SK-N-SH treated with all-trans-retinoic acid at 6 μM for 48 hours (cell line): ENCODE data around the gene TTYH3.
"Not testable (repeated sequence)": the region's sequence is repeated elsewhere in the genome, so short reads cannot be mapped to it uniquely, and the experiment has no call there.

Source experiments
- ATAC-seq: fragments of 200-7000 bp; cut with Tn5 transposase; 3 replicates; pipeline ENCODE4 v1.9.1; 2020; ENCODE audit warnings: mild to moderate bottlenecking, moderate library complexity
- ARNTL ChIP-seq: fragments of 450-650 bp; formaldehyde crosslinking; IDR thresholded peaks from 2 replicates; pipeline ENCODE4 v1.5.0; 2020; ENCODE audit warnings: low read depth, mild to moderate bottlenecking, moderate library complexity, borderline replicate concordance
- BACH2 ChIP-seq: fragments of 250-450 bp; sonication (Bioruptor Pico); IDR thresholded peaks from 2 replicates; pipeline ENCODE4 v1.9.0; 2021; ENCODE audit warnings: mild to moderate bottlenecking, borderline replicate concordance
- CSDC2 ChIP-seq: fragments of 250-450 bp; sonication (Bioruptor Pico); IDR thresholded peaks from 2 replicates; pipeline ENCODE4 v1.5.0; 2020; ENCODE audit warnings: mild to moderate bottlenecking, moderate library complexity
- ESRRG ChIP-seq: fragments of 250-450 bp; sonication (Bioruptor Pico); IDR thresholded peaks from 2 replicates; pipeline ENCODE4 v1.6.1; 2021; ENCODE audit warnings: mild to moderate bottlenecking
- GLIS3 ChIP-seq: fragments of 250-450 bp; sonication (Bioruptor Pico); IDR thresholded peaks from 2 replicates; pipeline ENCODE4 v1.5.0; 2020; ENCODE audit warnings: mild to moderate bottlenecking, moderate library complexity
- PPARA ChIP-seq: fragments of 250-450 bp; sonication (Bioruptor Pico); IDR thresholded peaks from 2 replicates; pipeline ENCODE4 v1.5.0; 2020; ENCODE audit warnings: mild to moderate bottlenecking, borderline replicate concordance
- RARB ChIP-seq: fragments of 250-450 bp; sonication (Bioruptor Pico); IDR thresholded peaks from 2 replicates; pipeline ENCODE4 v1.8.0; 2021; ENCODE audit warnings: mild to moderate bottlenecking, moderate library complexity
- SNAI2 ChIP-seq: fragments of 250-450 bp; sonication (Bioruptor Pico); IDR thresholded peaks from 2 replicates; pipeline ENCODE4 v1.5.0; 2020; ENCODE audit warnings: mild to moderate bottlenecking, moderate library complexity
- TCF4 ChIP-seq: fragments of 250-450 bp; sonication (Bioruptor Pico); IDR thresholded peaks from 2 replicates; pipeline ENCODE4 v1.8.0; 2021; ENCODE audit warnings: mild to moderate bottlenecking, moderate library complexity, borderline replicate concordance
- TOX ChIP-seq: fragments of 250-450 bp; sonication (Bioruptor Pico); IDR thresholded peaks from 2 replicates; pipeline ENCODE4 v1.8.0; 2021; ENCODE audit warnings: mild to moderate bottlenecking, moderate library complexity, borderline replicate concordance
- ZC3H10 ChIP-seq: fragments of 250-450 bp; sonication (Bioruptor Pico); IDR thresholded peaks from 2 replicates; pipeline ENCODE4 v1.5.1; 2021; ENCODE audit warnings: mild to moderate bottlenecking, moderate library complexity
- ZFP30 ChIP-seq: fragments of 450-650 bp; formaldehyde crosslinking; IDR thresholded peaks from 2 replicates; pipeline ENCODE4 v1.5.0; 2022; ENCODE audit warnings: mild to moderate bottlenecking, moderate library complexity
- ZNF8 ChIP-seq: fragments of 450-650 bp; formaldehyde crosslinking; IDR thresholded peaks from 2 replicates; pipeline ENCODE4 v1.5.0; 2020; ENCODE audit warnings: mild to moderate bottlenecking, moderate library complexity
- TF ChIP-seq, protein P1 (sequence below): fragments of 250-450 bp; sonication (Bioruptor Pico); IDR thresholded peaks from 2 replicates; pipeline ENCODE4 v1.5.1; 2020; ENCODE audit warnings: low read depth, mild to moderate bottlenecking, moderate library complexity
- TF ChIP-seq, protein P2 (sequence below): fragments of 250-450 bp; sonication (Bioruptor Pico); IDR thresholded peaks from 2 replicates; pipeline ENCODE4 v1.8.0; 2020; ENCODE audit warnings: mild to moderate bottlenecking, moderate library complexity, borderline replicate concordance
- TF ChIP-seq, protein P3 (sequence below): fragments of 250-450 bp; sonication (Bioruptor Pico); IDR thresholded peaks from 2 replicates; pipeline ENCODE4 v1.5.0; 2020; ENCODE audit warnings: mild to moderate bottlenecking, moderate library complexity
- TF ChIP-seq, protein P4 (sequence below): fragments of 250-450 bp; sonication (Bioruptor Pico); IDR thresholded peaks from 2 replicates; pipeline ENCODE4 v1.5.1; 2021; ENCODE audit warnings: mild to moderate bottlenecking, moderate library complexity

The TTYH3 gene

DNA sequence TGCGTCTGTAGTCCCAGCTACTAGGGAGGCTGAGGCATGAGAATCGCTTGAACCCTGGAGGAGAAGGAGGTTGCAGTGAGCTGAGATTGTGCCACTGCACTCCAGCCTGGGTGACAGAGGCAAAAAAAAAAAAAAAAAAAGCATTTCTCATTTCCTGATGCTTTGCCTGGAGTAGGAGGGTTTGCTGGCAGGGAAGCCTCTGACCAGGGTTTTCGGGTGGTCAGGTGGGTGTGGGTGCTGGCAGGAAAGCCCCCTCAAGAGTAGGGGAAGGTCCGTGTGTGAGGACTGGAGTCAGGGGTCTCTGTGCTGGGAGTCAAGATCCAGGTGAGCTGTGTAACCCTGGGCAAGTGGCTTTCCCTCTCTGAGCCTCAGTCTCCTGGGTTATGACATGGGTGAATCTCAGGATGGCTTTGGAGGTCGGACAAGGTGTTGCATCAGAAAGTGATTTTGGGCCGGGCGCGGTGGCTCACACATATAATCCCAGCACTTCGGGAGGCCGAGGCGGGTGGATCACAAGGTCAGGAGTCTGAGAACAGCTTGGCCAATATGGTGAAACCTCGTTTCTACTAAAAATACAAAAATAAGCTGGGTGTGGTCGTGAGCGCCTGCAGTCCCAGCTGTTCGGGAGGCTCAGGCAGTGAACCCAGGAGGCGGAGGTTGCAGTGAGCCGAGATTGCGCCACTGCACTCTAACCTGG, 59.4 kb downstream of the TTYH3 start:
- no peak for TF ChIP-seq GLIS3 (CRISPR knock-in tag)
- TF ChIP-seq ARNTL, result no peak
- TF ChIP-seq, protein P1, sequence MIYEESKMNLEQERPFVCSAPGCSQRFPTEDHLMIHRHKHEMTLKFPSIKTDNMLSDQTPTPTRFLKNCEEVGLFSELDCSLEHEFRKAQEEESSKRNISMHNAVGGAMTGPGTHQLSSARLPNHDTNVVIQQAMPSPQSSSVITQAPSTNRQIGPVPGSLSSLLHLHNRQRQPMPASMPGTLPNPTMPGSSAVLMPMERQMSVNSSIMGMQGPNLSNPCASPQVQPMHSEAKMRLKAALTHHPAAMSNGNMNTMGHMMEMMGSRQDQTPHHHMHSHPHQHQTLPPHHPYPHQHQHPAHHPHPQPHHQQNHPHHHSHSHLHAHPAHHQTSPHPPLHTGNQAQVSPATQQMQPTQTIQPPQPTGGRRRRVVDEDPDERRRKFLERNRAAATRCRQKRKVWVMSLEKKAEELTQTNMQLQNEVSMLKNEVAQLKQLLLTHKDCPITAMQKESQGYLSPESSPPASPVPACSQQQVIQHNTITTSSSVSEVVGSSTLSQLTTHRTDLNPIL (CRISPR knock-in tag), result no peak
- TF ChIP-seq, protein P2, sequence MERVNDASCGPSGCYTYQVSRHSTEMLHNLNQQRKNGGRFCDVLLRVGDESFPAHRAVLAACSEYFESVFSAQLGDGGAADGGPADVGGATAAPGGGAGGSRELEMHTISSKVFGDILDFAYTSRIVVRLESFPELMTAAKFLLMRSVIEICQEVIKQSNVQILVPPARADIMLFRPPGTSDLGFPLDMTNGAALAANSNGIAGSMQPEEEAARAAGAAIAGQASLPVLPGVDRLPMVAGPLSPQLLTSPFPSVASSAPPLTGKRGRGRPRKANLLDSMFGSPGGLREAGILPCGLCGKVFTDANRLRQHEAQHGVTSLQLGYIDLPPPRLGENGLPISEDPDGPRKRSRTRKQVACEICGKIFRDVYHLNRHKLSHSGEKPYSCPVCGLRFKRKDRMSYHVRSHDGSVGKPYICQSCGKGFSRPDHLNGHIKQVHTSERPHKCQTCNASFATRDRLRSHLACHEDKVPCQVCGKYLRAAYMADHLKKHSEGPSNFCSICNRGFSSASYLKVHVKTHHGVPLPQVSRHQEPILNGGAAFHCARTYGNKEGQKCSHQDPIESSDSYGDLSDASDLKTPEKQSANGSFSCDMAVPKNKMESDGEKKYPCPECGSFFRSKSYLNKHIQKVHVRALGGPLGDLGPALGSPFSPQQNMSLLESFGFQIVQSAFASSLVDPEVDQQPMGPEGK (CRISPR knock-in tag), result no peak
- no peak for TF ChIP-seq TCF4
- no peak for TF ChIP-seq ESRRG (CRISPR knock-in tag)
- no peak for TF ChIP-seq BACH2 (CRISPR knock-in tag)
- TF ChIP-seq ZFP30, result no peak
- TF ChIP-seq, protein P3, sequence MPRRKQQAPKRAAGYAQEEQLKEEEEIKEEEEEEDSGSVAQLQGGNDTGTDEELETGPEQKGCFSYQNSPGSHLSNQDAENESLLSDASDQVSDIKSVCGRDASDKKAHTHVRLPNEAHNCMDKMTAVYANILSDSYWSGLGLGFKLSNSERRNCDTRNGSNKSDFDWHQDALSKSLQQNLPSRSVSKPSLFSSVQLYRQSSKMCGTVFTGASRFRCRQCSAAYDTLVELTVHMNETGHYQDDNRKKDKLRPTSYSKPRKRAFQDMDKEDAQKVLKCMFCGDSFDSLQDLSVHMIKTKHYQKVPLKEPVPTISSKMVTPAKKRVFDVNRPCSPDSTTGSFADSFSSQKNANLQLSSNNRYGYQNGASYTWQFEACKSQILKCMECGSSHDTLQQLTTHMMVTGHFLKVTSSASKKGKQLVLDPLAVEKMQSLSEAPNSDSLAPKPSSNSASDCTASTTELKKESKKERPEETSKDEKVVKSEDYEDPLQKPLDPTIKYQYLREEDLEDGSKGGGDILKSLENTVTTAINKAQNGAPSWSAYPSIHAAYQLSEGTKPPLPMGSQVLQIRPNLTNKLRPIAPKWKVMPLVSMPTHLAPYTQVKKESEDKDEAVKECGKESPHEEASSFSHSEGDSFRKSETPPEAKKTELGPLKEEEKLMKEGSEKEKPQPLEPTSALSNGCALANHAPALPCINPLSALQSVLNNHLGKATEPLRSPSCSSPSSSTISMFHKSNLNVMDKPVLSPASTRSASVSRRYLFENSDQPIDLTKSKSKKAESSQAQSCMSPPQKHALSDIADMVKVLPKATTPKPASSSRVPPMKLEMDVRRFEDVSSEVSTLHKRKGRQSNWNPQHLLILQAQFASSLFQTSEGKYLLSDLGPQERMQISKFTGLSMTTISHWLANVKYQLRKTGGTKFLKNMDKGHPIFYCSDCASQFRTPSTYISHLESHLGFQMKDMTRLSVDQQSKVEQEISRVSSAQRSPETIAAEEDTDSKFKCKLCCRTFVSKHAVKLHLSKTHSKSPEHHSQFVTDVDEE (CRISPR knock-in tag), result no peak
- no peak for ATAC-seq

DNA sequence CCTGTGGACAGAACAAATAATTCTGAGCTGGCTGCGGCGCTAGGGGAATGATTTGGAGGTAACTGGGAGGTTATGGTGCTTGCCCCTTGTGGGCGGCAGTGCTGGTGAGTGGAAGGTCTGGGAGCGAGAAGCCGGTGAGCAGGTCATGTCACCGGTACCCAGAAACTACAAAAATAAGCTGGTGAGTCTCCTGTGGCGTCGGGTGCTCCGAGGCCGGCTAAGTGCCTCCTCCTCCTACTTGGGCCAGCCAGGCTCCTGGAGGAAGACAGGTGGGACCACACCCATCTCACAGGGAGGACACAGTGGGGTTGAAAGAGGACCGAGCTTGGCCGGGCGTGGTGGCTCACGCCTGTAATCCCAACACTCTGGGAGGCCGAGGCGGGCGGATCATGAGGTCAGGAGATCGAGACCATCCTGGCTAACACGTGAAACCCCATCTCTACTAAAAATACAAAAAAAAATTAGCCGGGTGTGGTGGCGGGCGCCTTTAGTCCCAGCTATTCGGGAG, 60.2 kb downstream of the TTYH3 start:
- not testable (repeated sequence) for ATAC-seq

DNA sequence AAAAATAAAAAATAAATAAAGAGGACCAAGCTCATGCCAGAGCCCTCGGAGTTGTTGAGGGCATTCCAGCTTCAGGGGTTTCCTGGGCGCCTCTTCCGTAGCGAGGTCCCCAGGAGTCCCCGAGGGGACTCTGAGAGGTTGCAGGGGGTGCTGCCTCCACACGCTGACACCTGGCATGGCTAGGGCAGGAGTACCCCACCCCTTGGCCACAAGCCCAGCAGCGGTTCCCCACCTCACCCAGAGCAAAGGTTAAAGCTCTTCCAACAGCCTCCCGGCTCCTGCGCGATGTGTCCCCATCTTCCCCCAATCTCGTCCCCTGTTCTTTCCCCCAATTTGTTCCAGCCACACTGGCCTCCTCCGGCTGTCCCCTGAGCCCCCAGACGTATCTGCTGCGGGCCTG, 60.8 kb downstream of the TTYH3 start:
- ATAC-seq, result no peak
- TF ChIP-seq ZNF8, result no peak
- TF ChIP-seq CSDC2 (CRISPR knock-in tag), result no peak
- TF ChIP-seq ZC3H10 (CRISPR knock-in tag), result no peak
- TF ChIP-seq TCF4, result no peak
- TF ChIP-seq TOX (CRISPR knock-in tag), result no peak
- TF ChIP-seq GLIS3 (CRISPR knock-in tag), result no peak
- TF ChIP-seq, protein P3 (CRISPR knock-in tag), result no peak
- TF ChIP-seq, protein P1 (CRISPR knock-in tag), result no peak
- TF ChIP-seq, protein P2 (CRISPR knock-in tag), result no peak
- TF ChIP-seq SNAI2 (CRISPR knock-in tag), result no peak
- no peak for TF ChIP-seq RARB (CRISPR knock-in tag)
- TF ChIP-seq, protein P4, sequence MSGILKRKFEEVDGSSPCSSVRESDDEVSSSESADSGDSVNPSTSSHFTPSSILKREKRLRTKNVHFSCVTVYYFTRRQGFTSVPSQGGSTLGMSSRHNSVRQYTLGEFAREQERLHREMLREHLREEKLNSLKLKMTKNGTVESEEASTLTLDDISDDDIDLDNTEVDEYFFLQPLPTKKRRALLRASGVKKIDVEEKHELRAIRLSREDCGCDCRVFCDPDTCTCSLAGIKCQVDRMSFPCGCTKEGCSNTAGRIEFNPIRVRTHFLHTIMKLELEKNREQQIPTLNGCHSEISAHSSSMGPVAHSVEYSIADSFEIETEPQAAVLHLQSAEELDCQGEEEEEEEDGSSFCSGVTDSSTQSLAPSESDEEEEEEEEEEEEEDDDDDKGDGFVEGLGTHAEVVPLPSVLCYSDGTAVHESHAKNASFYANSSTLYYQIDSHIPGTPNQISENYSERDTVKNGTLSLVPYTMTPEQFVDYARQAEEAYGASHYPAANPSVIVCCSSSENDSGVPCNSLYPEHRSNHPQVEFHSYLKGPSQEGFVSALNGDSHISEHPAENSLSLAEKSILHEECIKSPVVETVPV, result no peak
- TF ChIP-seq PPARA (CRISPR knock-in tag), result no peak

DNA sequence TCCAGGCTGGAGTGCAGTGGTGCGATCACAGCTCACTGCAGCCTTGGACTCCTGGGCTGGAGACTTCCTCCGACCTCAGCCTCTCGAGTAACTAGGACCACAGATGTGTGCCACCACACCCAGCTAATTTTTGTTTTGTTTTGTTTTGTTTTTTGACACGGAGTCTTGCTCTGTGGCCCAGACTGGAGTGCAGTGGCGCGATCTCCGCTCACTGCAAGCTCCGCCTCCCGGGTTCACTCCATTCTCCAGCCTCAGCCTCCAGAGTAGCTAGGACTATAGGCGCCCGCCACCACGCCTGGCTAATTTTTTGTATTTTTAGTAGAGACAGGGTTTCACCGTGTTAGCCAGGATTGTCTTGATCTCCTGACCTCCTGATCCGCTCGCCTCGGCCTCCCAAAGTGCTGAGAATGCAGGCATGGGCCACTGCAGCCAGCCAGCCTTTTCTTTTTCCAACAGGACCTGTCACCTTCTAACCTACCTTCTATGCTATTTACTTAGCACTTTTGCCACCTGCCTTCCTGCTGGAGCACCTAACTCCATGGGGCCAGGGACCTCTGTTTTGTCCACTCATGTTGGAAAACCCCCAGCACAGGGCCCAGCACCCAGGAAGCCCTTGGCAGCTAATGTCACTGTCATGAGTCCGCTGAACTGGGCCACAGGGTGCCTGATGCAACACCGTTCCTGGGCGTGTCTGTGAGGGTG, 61.8 kb downstream of the TTYH3 start:
- ATAC-seq, result not testable (repeated sequence)

DNA sequence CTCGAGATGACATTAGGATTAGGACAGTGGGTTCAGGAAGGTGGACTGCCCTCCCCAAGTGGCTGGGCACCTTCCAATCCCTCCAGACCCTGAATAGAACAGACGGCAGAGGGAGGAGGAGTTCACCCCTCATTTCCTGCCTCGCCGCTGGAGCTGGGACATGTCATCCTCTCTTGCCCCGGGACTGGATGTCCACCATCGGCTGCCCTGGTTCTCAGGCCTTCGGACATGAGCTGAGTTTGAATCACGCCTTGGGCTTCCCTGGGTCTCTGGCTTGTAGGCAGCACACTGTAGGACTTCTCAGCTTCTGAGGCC, 62.3 kb downstream of the TTYH3 start:
- ATAC-seq, result not testable (repeated sequence)
